Embryonic facial prominence (tissue), 1 donor: ENCODE measurements around the gene KLF7.

ENCODE experiments used
- DNase-seq: peaks from one replicate; pipeline ENCODE4 v3.0.0-alpha.2; 2016; ENCODE audit errors: extremely low spot score

The KLF7 gene

GRCh38 chr2:207128867-207129266 lies 36.9 kb downstream of the KLF7 start:
- no peak for DNase-seq

- DNase-seq: no peak
Observed at GRCh38 chr2:207126724-207127308, 38.9 kb downstream of the KLF7 start.

GRCh38 chr2:207123776-207124391 lies 41.9 kb downstream of the KLF7 start:
- no peak for DNase-seq

- no peak for DNase-seq
Observed at GRCh38 chr2:207123335-207123744, 42.4 kb downstream of the KLF7 start.

GRCh38 chr2:207122651-207123334 lies 43.0 kb downstream of the KLF7 start:
- no peak for DNase-seq

- DNase-seq: no peak
Observed at GRCh38 chr2:207121784-207122183, 44.0 kb downstream of the KLF7 start.

GRCh38 chr2:207119048-207119447 lies 46.7 kb downstream of the KLF7 start:
- no peak for DNase-seq

GRCh38 chr2:207117668-207118067 lies 48.1 kb downstream of the KLF7 start:
- DNase-seq: no peak

GRCh38 chr2:207115715-207116364 lies 49.9 kb downstream of the KLF7 start:
- DNase-seq: no peak

GRCh38 chr2:207113414-207113813 lies 52.3 kb downstream of the KLF7 start:
- no peak for DNase-seq

GRCh38 chr2:207112785-207113184 lies 53.0 kb downstream of the KLF7 start:
- no peak for DNase-seq

- no peak for DNase-seq
Observed at GRCh38 chr2:207112383-207112782, 53.4 kb downstream of the KLF7 start.

- DNase-seq: no peak
Observed at GRCh38 chr2:207111757-207112156, 54.0 kb downstream of the KLF7 start.

GRCh38 chr2:207110715-207111114 lies 55.0 kb downstream of the KLF7 start:
- DNase-seq: no peak

- no peak for DNase-seq
Observed at GRCh38 chr2:207110310-207110709, 55.4 kb downstream of the KLF7 start.

- DNase-seq: no peak
Observed at GRCh38 chr2:207109768-207110167, 56.0 kb downstream of the KLF7 start.

- no peak for DNase-seq
Observed at GRCh38 chr2:207108440-207108839, 57.3 kb downstream of the KLF7 start.

- no peak for DNase-seq
Observed at GRCh38 chr2:207107551-207107950, 58.2 kb downstream of the KLF7 start.

- no peak for DNase-seq
Observed at GRCh38 chr2:207107131-207107530, 58.6 kb downstream of the KLF7 start.

- DNase-seq: no peak
Observed at GRCh38 chr2:207103132-207103531, 62.6 kb downstream of the KLF7 start.

GRCh38 chr2:207101984-207102383 lies 63.8 kb downstream of the KLF7 start:
- no peak for DNase-seq

GRCh38 chr2:207097278-207097677 lies 68.5 kb downstream of the KLF7 start:
- DNase-seq: no peak

GRCh38 chr2:207095963-207096362 lies 69.8 kb downstream of the KLF7 start:
- no peak for DNase-seq
